ENCODE data around the gene WDR12.
"Not testable (repeated sequence)": the region's sequence is repeated elsewhere in the genome, so short reads cannot be mapped to it uniquely, and the experiment has no call there.

DNA sequence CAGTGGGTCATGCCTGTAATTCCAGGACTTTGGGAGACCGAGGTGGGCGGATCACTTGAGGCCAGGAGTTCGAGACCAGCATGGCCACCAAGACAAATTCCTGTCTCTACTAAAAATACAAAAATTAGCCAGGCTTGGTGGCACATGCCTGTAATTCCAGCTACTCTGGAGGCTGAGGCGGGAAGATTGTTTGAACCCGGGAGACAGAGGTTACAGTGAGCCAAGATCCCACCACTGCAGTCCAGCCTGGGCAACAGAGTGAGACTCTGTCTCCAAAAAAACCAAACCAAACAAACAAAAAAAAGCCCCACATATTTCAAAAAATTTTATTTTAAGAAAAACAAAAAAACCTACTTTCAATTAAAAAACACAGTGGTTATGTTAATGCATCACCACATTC, 1.2 kb downstream of the WDR12 start:
- TF ChIP-seq, protein P1, sequence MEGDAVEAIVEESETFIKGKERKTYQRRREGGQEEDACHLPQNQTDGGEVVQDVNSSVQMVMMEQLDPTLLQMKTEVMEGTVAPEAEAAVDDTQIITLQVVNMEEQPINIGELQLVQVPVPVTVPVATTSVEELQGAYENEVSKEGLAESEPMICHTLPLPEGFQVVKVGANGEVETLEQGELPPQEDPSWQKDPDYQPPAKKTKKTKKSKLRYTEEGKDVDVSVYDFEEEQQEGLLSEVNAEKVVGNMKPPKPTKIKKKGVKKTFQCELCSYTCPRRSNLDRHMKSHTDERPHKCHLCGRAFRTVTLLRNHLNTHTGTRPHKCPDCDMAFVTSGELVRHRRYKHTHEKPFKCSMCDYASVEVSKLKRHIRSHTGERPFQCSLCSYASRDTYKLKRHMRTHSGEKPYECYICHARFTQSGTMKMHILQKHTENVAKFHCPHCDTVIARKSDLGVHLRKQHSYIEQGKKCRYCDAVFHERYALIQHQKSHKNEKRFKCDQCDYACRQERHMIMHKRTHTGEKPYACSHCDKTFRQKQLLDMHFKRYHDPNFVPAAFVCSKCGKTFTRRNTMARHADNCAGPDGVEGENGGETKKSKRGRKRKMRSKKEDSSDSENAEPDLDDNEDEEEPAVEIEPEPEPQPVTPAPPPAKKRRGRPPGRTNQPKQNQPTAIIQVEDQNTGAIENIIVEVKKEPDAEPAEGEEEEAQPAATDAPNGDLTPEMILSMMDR (IDR thresholded peaks at IDR 0.05), result not testable (repeated sequence)
- not testable (repeated sequence) for TF ChIP-seq EP300, POLR2A (IDR thresholded peaks at IDR 0.05)
